Right ventricle myocardium inferior (tissue), 1 donor: Measurements from ENCODE around the gene GNA12. TPM values are rescaled to one million over a fixed set of nuclear protein-coding genes. Genes with fewer than 3 reads are reported as not detected.

ENCODE experiments used
- ATAC-seq: fragments of 200-7000 bp; cut with Tn5 transposase; one replicate; pipeline ENCODE4 v1.9.1; 2020; ENCODE audit warnings: mild to moderate bottlenecking, moderate library complexity
- DNase-seq: peaks from one replicate; pipeline ENCODE4 v3.0.0; 2021; ENCODE audit errors: missing footprints
- intact Hi-C: fragments of 100-400 bp; cut with DNase I; formaldehyde crosslinking; loops from one replicate; pipeline ENCODE4 v1.11.0; 2022
- long read RNA-seq: library from polyadenylated mRNA; unstranded; transcript quantifications from one replicate; pipeline ENCODE4 v2.0.0, GENCODE V29; 2021
- total RNA-seq: library from RNA; stranded (reverse); fragmentation: NEBNext Ultra II Directional; extraction: Animal tissue kit (Norgen Biotek cat#: 25700); gene quantifications from one replicate; pipeline ENCODE4 v1.2.1, GENCODE V29; 2021
- donor health status: DM: no; HTN: yes; CAD: no; lungs with severe emphysema.

The GNA12 gene
- 40.8 TPM for total RNA-seq
- long read RNA-seq, full-length matches to known transcripts = 83 of 107 reads
- long read RNA-seq, partial matches to known transcripts = 4 of 107 reads
- long read RNA-seq, other reads (novel, unspliced or antisense) = 20 of 107 reads

- ATAC-seq (peak; percentile 97), DNase-seq (peak; percentile 98)
- intact Hi-C loops = loop anchor here (5.0 kb wide), 4 partner anchors 42 to 287 kb away; partner anchors contain the start of genes BRAT1 and IQCE
Observed at GRCh38 chr7:2844153-2845033, at the start of gene GNA12. Gene GNA12 (minus strand): TSS chr7:2844308. CDS start chr7:2844161, 147 bp downstream.

- intact Hi-C loops = no loop called here
- ATAC-seq (no peak), DNase-seq (no peak)
Observed at GRCh38 chr7:2893411-2893861, 49.3 kb upstream of the GNA12 start.

DNA sequence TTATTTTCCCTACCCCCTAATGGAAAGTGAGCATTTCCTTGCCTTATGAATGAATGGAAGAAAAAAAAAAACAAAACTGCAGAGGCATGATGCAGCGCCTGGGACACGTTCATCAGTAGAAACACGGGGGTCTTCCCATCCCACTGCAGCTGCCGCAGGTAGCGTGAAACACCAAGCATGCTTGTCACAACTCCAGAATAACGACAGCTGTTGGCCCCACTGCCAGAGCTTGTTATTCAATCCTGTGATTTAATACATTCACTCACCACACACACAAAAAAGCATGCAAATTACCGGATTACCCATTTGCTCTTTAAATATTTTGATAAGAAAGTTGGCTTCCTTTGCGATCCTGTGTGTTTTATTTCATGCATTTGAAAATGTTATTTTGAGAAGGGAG is 48.4 kb upstream of the GNA12 start:
- intact Hi-C loops = no loop called here
- ATAC-seq (no peak), DNase-seq (no peak)

DNA sequence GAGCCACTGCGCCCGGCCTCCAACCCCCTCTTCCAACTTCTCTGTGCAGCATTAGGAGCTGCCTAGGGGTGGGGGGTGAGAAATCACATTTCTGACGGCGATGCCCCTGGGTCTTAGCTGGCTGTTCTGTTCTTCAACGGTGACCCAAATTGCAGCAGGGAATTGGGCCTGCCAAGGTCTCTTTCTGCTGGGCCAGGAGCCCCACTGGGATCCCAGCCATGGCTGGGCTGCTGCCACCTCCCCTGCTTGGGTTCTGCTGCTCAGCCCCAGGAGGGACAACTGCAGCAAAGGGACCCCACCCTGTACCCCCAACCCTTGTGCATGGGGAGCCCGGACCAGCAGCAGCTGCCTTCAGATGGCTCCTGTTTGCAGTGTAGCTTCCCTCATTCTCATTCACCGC is 43.7 kb upstream of the GNA12 start:
- ATAC-seq = no peak
- intact Hi-C loops = no loop called here
- DNase-seq = no peak

GRCh38 chr7:2886900-2887299 is 42.8 kb upstream of the GNA12 start:
- DNase-seq (no peak), ATAC-seq (peak; percentile 67)
- intact Hi-C loops = no loop called here

GRCh38 chr7:2886391-2886790 is 42.3 kb upstream of the GNA12 start:
- intact Hi-C loops = no loop called here
- DNase-seq (no peak), ATAC-seq (no peak)

- intact Hi-C loops = no loop called here
- DNase-seq (no peak), ATAC-seq (no peak)
Observed at GRCh38 chr7:2884161-2884560, 40.1 kb upstream of the GNA12 start.

DNA sequence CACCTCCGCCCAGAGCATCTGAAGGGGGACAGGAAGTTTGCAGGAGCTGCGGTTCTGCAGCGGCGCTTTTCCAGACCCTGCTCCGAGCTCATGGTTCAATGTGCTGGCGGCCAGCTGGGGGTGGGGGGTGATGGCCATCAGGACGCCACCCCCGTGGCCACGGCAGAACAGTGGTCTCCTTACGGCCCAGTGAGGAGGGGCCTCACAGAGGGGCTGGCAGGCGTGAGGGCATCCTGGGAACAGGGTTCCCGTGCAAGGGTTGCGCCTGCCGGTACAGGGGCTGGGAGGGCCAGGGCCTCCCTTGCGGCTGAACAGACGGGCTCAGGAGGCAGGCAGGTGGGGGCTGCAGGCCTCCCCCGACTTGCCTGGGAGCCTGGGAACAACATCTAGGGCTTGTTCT is 39.0 kb upstream of the GNA12 start:
- no peak for DNase-seq
- intact Hi-C loops = no loop called here
- ATAC-seq = no peak

- DNase-seq (no peak), ATAC-seq (no peak)
- intact Hi-C loops = no loop called here
Observed at GRCh38 chr7:2882111-2882510, 38.0 kb upstream of the GNA12 start.

GRCh38 chr7:2880874-2881533 is 36.9 kb upstream of the GNA12 start:
- DNase-seq (no peak), ATAC-seq (no peak)
- intact Hi-C loops = no loop called here

GRCh38 chr7:2880051-2880450 is 35.9 kb upstream of the GNA12 start:
- DNase-seq = no peak
- ATAC-seq = no peak
- intact Hi-C loops = no loop called here

DNA sequence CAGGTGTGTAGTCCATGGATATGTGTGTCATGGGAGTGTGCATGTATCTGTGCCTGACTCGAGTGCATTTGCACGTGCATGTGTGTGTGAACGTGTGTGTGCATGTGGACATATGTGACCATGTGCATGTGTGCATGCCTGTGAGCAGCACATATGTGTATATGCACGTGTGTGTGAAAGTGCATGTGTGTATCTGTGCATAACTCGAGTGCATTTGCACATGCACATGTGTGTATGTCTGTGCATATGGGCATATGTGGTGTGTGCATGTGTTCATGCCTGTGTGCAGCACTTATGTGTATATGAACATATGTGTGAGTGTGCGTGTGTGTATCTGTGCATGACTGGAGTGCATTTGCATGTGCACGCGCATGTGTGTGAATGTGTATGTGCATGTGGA is 35.2 kb upstream of the GNA12 start:
- DNase-seq (no peak), ATAC-seq (no peak)
- intact Hi-C loops = no loop called here

- intact Hi-C loops = no loop called here
- ATAC-seq = no peak
Observed at GRCh38 chr7:2878306-2878705, 34.2 kb upstream of the GNA12 start.

GRCh38 chr7:2876031-2876731 is 32.1 kb upstream of the GNA12 start:
- ATAC-seq = no peak
- intact Hi-C loops = no loop called here
- no peak for DNase-seq

More at GRCh38 chr7:2878306-2878705, 34.2 kb upstream of the GNA12 start:
- DNase-seq = no peak

DNA sequence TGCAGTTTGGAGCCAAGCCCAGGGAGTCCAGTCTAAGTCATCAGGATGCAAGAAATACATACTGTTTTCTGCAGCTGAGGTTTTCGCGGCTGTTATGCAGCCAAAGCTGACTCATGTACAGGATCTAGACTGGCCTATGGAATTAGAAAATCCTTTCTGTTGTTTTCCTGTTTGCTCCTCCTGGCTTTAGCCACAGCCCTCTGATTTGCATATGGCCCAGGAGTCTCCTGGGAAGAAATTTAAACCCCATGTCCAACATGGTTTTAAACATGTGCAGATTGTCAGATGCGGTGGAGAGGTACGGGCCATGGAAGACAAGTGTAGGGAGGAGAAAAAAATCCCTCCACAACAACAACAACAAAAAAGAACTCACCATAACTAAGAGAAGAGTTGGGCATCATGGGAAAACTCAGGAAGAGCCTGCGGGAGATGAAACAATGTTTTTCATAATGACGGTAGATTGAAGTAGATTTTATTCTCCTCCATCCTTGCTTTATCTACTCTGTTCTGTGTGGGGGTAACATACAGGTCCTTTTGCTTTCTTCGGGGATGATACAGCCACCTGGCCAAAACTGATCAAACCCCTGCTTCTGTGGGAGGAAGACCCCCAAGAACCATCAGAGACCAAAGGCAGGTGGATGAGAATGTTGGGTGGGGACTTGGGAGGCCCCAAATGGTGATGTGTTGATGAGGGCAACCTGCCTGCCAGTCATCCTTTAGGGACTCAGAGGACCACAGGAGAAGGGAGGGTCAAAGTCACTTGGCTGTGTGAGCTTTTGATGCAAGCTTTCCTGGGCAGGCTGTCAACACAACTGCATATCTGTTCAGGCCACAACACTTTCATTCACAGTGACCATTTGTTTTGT is 29.8 kb upstream of the GNA12 start:
- intact Hi-C loops = no loop called here
- DNase-seq (no peak), ATAC-seq (no peak)

DNA sequence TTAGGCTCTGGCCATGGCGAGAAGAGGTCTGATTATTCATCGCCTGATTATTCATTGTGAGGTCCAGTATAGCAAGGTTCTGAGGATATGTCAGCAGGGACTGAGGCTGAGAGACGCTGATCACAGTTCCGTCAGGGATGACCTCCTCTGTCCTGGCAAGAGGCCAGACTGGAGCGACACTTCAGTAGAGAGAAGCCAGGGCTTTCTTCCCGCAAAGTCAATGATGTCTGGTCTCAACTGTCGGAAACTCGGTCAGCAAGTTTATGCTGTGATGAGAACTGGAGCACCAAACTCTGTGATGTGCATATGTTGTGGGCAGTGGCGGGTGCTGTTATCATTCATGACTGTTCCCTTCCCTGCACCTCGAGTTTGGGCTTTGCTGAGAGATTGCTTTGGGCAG is 29.0 kb upstream of the GNA12 start:
- DNase-seq (no peak), ATAC-seq (no peak)
- intact Hi-C loops = no loop called here

- DNase-seq = no peak
- intact Hi-C loops = no loop called here
- ATAC-seq = no peak
Observed at GRCh38 chr7:2872296-2872874, 28.3 kb upstream of the GNA12 start.

- DNase-seq = peak; percentile 85
- peak; percentile 78 for ATAC-seq
- intact Hi-C loops = no loop called here
Observed at GRCh38 chr7:2870471-2870931, 26.4 kb upstream of the GNA12 start.
